Measurements from ENCODE around the gene OSBP2.

The OSBP2 gene

DNA sequence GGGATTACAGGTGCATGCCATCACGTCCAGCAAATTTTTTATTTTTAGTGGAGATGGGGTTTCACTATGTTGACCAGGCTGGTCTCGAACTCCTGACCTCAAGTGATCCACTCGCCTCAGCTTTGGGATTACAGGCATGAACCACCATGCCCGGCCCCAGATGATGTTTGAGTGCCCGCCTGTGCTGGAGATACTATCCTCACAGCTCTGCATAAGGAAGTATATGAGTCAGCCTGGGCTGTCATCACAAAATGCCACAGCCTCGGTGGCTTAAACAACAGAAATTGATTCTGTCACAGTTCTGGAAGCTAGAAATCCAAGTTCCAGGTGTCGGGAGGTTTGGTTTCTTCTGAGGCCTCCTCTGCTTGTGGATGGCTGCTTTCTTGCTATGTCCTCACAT is 119.3 kb downstream of the OSBP2 start:
- H3K27ac ChIP-seq (ENCODE audit: low read depth, low read length, poor library complexity, severe bottlenecking) = no peak overlapping the region
- H3K4me3 ChIP-seq (ENCODE audit: low read depth, low read length, poor library complexity, severe bottlenecking) = no peak overlapping the region
- no peaks in the 10 kb centered on the region for H3K27me3 ChIP-seq (ENCODE audit: insufficient read depth, low read length)
- no peak overlapping the region for H2AFZ ChIP-seq (ENCODE audit: low read length)
- H4K20me1 ChIP-seq (ENCODE audit: insufficient read depth, low read length) = no peaks in the 10 kb centered on the region
- H3K4me2 ChIP-seq (ENCODE audit: low read length) = no peak overlapping the region
- no peaks in the 10 kb centered on the region for H3K4me1 ChIP-seq (ENCODE audit: insufficient read depth, low read length, severe bottlenecking)
- no peak for TF ChIP-seq CTCF (IDR thresholded peaks at IDR 0.05; ENCODE audit: low read length)
- no peak for TF ChIP-seq EZH2 (IDR thresholded peaks at IDR 0.05; ENCODE audit: borderline replicate concordance, low read length)
- no peaks in the 10 kb centered on the region for H3F3A ChIP-seq (ENCODE audit: insufficient read depth, low read length)
- H3K9me2 ChIP-seq (ENCODE audit: low read depth, low read length) = no peaks in the 10 kb centered on the region
- H3K36me3 ChIP-seq (ENCODE audit: insufficient read depth, low read length) = no peaks in the 10 kb centered on the region
- H3K9me3 ChIP-seq (ENCODE audit: low read length) = no peaks in the 10 kb centered on the region
- H3K9ac ChIP-seq (ENCODE audit: low read length) = no peak overlapping the region
- H3K79me2 ChIP-seq (ENCODE audit: insufficient read depth, low read length) = no peaks in the 10 kb centered on the region

DNA sequence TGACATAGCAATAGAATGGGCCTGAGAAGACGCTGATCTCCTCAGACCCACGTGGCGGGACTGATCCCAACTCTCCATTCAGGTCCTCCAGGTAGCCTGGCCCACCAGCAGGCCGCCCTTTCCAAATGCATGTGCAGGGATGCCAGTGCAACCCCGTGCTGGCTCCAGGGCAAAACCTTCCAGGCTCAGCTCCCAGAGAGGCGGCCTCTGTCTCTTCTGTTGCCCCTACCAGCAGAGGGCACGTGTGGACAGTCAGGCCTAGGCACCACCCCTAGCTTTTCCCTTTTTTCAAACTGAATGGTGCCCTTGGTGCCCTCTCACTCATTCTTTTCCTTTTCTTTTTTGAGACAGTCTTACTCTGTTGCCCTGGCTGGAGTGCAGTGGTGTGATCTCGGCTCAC is 121.7 kb downstream of the OSBP2 start:
- Histone ChIP-seq H3K27ac (ENCODE audit: low read depth, low read length, poor library complexity, severe bottlenecking) (no peak overlapping the region), H3K27me3 (ENCODE audit: insufficient read depth, low read length) (no peaks in the 10 kb centered on the region), H3K4me3 (ENCODE audit: low read depth, low read length, poor library complexity, severe bottlenecking) (no peak overlapping the region), H3K4me2 (ENCODE audit: low read length) (no peak overlapping the region), H3K4me1 (ENCODE audit: insufficient read depth, low read length, severe bottlenecking) (no peaks in the 10 kb centered on the region), H4K20me1 (ENCODE audit: insufficient read depth, low read length) (no peaks in the 10 kb centered on the region), H3K9ac (ENCODE audit: low read length) (no peak overlapping the region), H3F3A (ENCODE audit: insufficient read depth, low read length) (no peaks in the 10 kb centered on the region), H3K36me3 (ENCODE audit: insufficient read depth, low read length) (no peaks in the 10 kb centered on the region), H3K9me2 (ENCODE audit: low read depth, low read length) (no peaks in the 10 kb centered on the region), H3K79me2 (ENCODE audit: insufficient read depth, low read length) (no peaks in the 10 kb centered on the region), H2AFZ (ENCODE audit: low read length) (no peak overlapping the region), H3K9me3 (ENCODE audit: low read length) (no peaks in the 10 kb centered on the region)
- TF ChIP-seq CTCF (IDR thresholded peaks at IDR 0.05; ENCODE audit: low read length) (no peak; the same call in 1 of the 2 replicates), EZH2 (IDR thresholded peaks at IDR 0.05; ENCODE audit: borderline replicate concordance, low read length) (no peak)

DNA sequence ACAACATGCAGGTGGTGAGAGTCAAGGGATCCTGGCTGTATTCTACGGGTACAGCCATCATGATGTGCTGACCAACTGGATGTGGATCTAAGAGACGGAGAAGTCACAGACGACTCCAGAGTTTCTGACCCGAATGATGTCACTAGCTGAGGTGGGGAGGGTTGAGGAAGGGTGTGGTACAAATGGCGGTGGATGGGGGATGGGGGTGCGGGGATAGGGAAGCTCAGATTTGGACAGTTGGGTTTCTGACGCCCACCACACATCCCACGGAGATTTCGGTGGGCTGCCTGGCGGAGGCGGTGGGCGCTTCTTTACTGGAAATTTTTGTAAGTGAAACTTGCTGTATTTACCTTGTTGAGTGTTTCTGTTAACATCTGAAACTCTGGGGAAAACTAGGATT is 126.7 kb downstream of the OSBP2 start:
- H3K79me2 ChIP-seq (ENCODE audit: insufficient read depth, low read length) = no peaks in the 10 kb centered on the region
- no peaks in the 10 kb centered on the region for H3K9me3 ChIP-seq (ENCODE audit: low read length)
- no peaks in the 10 kb centered on the region for H3F3A ChIP-seq (ENCODE audit: insufficient read depth, low read length)
- no peaks in the 10 kb centered on the region for H4K20me1 ChIP-seq (ENCODE audit: insufficient read depth, low read length)
- H3K4me3 ChIP-seq (ENCODE audit: low read depth, low read length, poor library complexity, severe bottlenecking) = no peak overlapping the region
- H3K9ac ChIP-seq (ENCODE audit: low read length) = no peak overlapping the region
- H3K4me1 ChIP-seq (ENCODE audit: insufficient read depth, low read length, severe bottlenecking) = no peaks in the 10 kb centered on the region
- no peaks in the 10 kb centered on the region for H3K36me3 ChIP-seq (ENCODE audit: insufficient read depth, low read length)
- TF ChIP-seq CTCF (IDR thresholded peaks at IDR 0.05; ENCODE audit: low read length) (no peak), EZH2 (IDR thresholded peaks at IDR 0.05; ENCODE audit: borderline replicate concordance, low read length) (no peak)
- no peak overlapping the region for H3K4me2 ChIP-seq (ENCODE audit: low read length)
- no peaks in the 10 kb centered on the region for H3K27me3 ChIP-seq (ENCODE audit: insufficient read depth, low read length)
- no peak overlapping the region for H2AFZ ChIP-seq (ENCODE audit: low read length)
- no peaks in the 10 kb centered on the region for H3K9me2 ChIP-seq (ENCODE audit: low read depth, low read length)
- no peak overlapping the region for H3K27ac ChIP-seq (ENCODE audit: low read depth, low read length, poor library complexity, severe bottlenecking)

Measured in OCI-LY1 (cell line).